ENCODE measurements around the gene HES5. TPM values are rescaled to one million over a fixed set of nuclear protein-coding genes. Genes with fewer than 3 reads are reported as not detected.

HES5 gene
- total RNA-seq, 1 donor: not detected

DNA sequence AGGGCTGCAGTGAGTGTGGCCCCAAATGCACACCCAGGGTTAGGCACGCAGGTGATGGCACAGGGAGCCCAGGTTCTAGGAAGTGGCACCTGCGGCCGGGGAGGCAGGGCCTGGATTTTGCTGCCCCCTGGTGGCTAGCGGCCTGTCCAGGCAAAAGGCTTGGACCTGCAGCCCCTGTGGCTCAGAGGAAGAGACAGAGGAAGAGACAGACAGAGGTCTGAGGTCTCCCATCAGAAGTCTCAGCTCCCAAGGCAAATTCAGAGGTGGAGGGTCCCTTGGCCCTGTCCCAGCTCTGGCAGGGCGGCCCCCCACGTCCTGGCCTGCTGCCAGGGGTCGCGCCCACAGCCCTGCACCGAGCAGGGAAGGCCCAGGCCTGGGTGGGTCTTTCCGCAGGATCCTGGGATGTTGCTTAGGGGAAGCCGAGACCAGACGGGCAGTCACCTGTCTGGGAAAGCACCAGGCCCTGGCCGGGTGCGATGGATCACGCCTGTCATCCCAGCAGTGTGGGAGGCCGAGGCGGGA is 18.1 kb upstream of the HES5 start:
- no peak overlapping the region for H3K4me3 ChIP-seq (ENCODE audit: low read depth, low read length)
- peak; percentile 96 for TF ChIP-seq CTCF (IDR thresholded peaks at IDR 0.05; ENCODE audit: insufficient read depth, low read length)
- peak; percentile 64 for DNase-seq (ENCODE audit: low read depth)

GRCh38 chr1:2547210-2548067 is 17.4 kb upstream of the HES5 start:
- no peak overlapping the region for H3K4me3 ChIP-seq (ENCODE audit: low read depth, low read length)
- no peak for DNase-seq (ENCODE audit: low read depth)

DNA sequence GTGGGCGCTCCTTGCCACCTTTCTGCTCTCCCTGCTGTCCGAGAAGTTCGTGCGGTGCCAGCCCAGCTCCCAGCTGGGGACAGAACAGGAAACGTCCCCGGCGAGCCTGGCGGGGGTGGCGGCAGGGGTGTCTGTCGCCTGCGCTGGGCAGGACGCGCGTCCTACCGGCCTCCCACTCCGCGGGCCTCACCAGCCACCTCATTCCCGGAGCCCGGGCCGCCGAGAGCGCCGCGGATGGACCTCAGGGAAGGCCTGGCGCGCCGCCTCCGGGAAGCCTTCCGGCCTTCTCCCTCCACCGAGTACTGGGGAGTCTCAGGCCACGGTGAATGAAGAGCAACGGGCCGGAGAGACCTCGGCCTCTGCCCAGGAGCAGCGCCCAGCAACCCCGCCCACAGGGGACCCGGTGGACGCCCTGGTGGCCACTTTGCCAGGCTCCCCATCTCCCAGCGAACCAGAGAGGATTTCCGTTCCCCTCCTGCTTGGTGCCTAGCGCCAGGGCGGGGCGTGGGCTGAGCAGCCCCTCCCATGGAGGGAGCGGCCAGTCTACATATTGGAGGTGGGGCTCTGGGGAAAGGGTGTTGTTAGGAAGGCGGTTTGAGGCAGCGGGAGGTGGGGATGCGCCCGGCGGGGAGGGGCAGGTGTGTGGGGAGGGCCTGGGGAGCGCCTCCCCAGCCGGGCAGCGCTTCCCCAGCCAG is 16.6 kb upstream of the HES5 start:
- H3K4me3 ChIP-seq (ENCODE audit: low read depth, low read length): peak overlapping the region; percentile 52
- DNase-seq (ENCODE audit: low read depth): peak; percentile 56
- TF ChIP-seq CTCF (IDR thresholded peaks at IDR 0.05; ENCODE audit: insufficient read depth, low read length): no peak

More at GRCh38 chr1:2547210-2548067, 17.4 kb upstream of the HES5 start:
- no peak for TF ChIP-seq CTCF (IDR thresholded peaks at IDR 0.05; ENCODE audit: insufficient read depth, low read length)

GRCh38 chr1:2545754-2546514 is 15.9 kb upstream of the HES5 start:
- DNase-seq (ENCODE audit: low read depth): peak; percentile 48
- peak overlapping the region; percentile 52 for H3K4me3 ChIP-seq (ENCODE audit: low read depth, low read length)

GRCh38 chr1:2544875-2545640 is 15.0 kb upstream of the HES5 start:
- no peak overlapping the region for H3K4me3 ChIP-seq (ENCODE audit: low read depth, low read length)
- DNase-seq (ENCODE audit: low read depth): no peak
- no peak for TF ChIP-seq CTCF (IDR thresholded peaks at IDR 0.05; ENCODE audit: insufficient read depth, low read length)

More at GRCh38 chr1:2545754-2546514, 15.9 kb upstream of the HES5 start:
- TF ChIP-seq CTCF (IDR thresholded peaks at IDR 0.05; ENCODE audit: insufficient read depth, low read length): no peak

Data from fibroblast of the aortic adventitia (primary cell).